Uterus (tissue), 2 donors: ENCODE data around the gene HERC3.

Experiments
- CTCF ChIP-seq, 4 experiments: fragments of 200-600 bp in 2 of 4; fragments of 450-650 bp in 2 of 4; sonication (generic) in 2 of 4; IDR thresholded peaks; one replicate each; pipeline ENCODE4 v1.5.1; 2016 to 2019; ENCODE audit warnings: antibody characterized with exemption in 4 of 4, mild to moderate bottlenecking in 2 of 4, moderate library complexity in 1 of 4
- POLR2A ChIP-seq, 2 donors: fragments of 450-650 bp; IDR thresholded peaks; one replicate each; pipeline ENCODE4 v1.6.1; 2016; ENCODE audit warnings: antibody characterized with exemption in 2 of 2, mild to moderate bottlenecking in 1 of 2, moderate library complexity in 1 of 2

GRCh38 chr4:88713782-88714181 lies 121.5 kb downstream of the HERC3 start:
- no peak for TF ChIP-seq CTCF (IDR thresholded peaks at IDR 0.05)
- TF ChIP-seq POLR2A (IDR thresholded peaks at IDR 0.05), result no peak
